MM.1S (cell line): ENCODE measurements around the gene POC5.

Experiments
- CTCF ChIP-seq: fragments of 300-600 bp; sonication (generic); IDR thresholded peaks from 2 replicates; pipeline ENCODE4 v1.5.1; 2016; ENCODE audit warnings: antibody characterized with exemption, low read length, mixed read lengths
- EZH2 ChIP-seq: fragments of 300-600 bp; sonication (generic); optimal IDR thresholded peaks from 2 replicates; pipeline ENCODE3; 2017; ENCODE audit warnings: low read depth, mild to moderate bottlenecking, antibody characterized with exemption, low read length, mixed read lengths

- TF ChIP-seq EZH2 (no peak), CTCF (no peak)
Measured at GRCh38 chr5:75717082-75717922, at the start of gene POC5.
